AG04449 (cell line): ENCODE data around the gene CTTN.

Source experiments
- CTCF ChIA-PET: fragments of 350-600 bp; formaldehyde crosslinking; extraction: SDS; loops from one replicate; lab custom pipeline; 2021; ENCODE audit warnings: antibody characterized with exemption; lab: Yijun Ruan, JAX
- POLR2A ChIA-PET: fragments of 400-600, 350-600 bp; formaldehyde crosslinking; extraction: SDS; loops from one replicate; lab custom pipeline; 2020; ENCODE audit warnings: antibody characterized with exemption, inconsistent platforms; lab: Yijun Ruan, JAX
- DNase-seq: peaks from one replicate; pipeline ENCODE4 v3.0.0-alpha.2; 2010; ENCODE audit warnings: low read depth, low spot score
- H3K4me3 ChIP-seq: 2 replicates; pipeline ENCODE4 v1.5.1; 2011; ENCODE audit warnings: low read depth, mild to moderate bottlenecking, control low read depth, low read length
- CTCF ChIP-seq: IDR thresholded peaks from one replicate; pipeline ENCODE4 v1.5.1; 2011; ENCODE audit warnings: mild to moderate bottlenecking, moderate library complexity, low read length, control low read depth, inconsistent platforms; ENCODE audit not compliant: insufficient read depth; ENCODE audit errors: missing control alignments

CTTN gene

GRCh38 chr11:70485326-70486025 is 87.1 kb downstream of the CTTN start:
- TF ChIP-seq CTCF: no peak
- CTCF ChIA-PET: no interaction called here
- H3K4me3 ChIP-seq: no peak overlapping the region
- DNase-seq: no peak
- POLR2A ChIA-PET: no interaction called here

- no peak overlapping the region for H3K4me3 ChIP-seq
- POLR2A ChIA-PET: no interaction called here
- CTCF ChIA-PET: no interaction called here
- no peak for TF ChIP-seq CTCF
- DNase-seq: no peak
Measured at GRCh38 chr11:70486026-70486415, 87.7 kb downstream of the CTTN start.
